Activated naive CD4-positive, alpha-beta T cell treated with anti-CD3 and anti-CD28 coated beads, Interleukin-2, amount 50 U/mL, for 16 hours (primary cell): ENCODE data around the gene SUMO1.
"Not testable (repeated sequence)": the region's sequence is repeated elsewhere in the genome, so short reads cannot be mapped to it uniquely, and the experiment has no call there.

Experiments used
- DNase-seq: peaks from one replicate; pipeline ENCODE4 v3.0.0-alpha.2; 2020

Gene SUMO1

GRCh38 chr2:202238234-202239197, at the start of gene SUMO1:
TSS of gene SUMO1 (minus strand) at chr2:202238597. CDS start at chr2:202238451, 146 bp downstream.
- peak; percentile 93 for DNase-seq

- no peak for DNase-seq
Observed at GRCh38 chr2:202286595-202286994, 48.2 kb upstream of the SUMO1 start.

GRCh38 chr2:202278944-202279343, 40.5 kb upstream of the SUMO1 start:
- DNase-seq: no peak

- no peak for DNase-seq
Observed at GRCh38 chr2:202278036-202278760, 39.8 kb upstream of the SUMO1 start.

GRCh38 chr2:202276078-202276720, 37.8 kb upstream of the SUMO1 start:
- not testable (repeated sequence) for DNase-seq

- no peak for DNase-seq
Observed at GRCh38 chr2:202270487-202270886, 32.1 kb upstream of the SUMO1 start.

- no peak for DNase-seq
Observed at GRCh38 chr2:202269585-202269984, 31.2 kb upstream of the SUMO1 start.

GRCh38 chr2:202267495-202267894, 29.1 kb upstream of the SUMO1 start:
- DNase-seq: no peak

GRCh38 chr2:202265467-202266277, 27.3 kb upstream of the SUMO1 start, which contains the start of gene NOP58:
TSS of gene NOP58 (plus strand) at chr2:202265763. CDS start at chr2:202265942, 179 bp downstream.
- DNase-seq: peak; percentile 89

- no peak for DNase-seq
Observed at GRCh38 chr2:202261531-202261930, 23.1 kb upstream of the SUMO1 start.

- no peak for DNase-seq
Observed at GRCh38 chr2:202251494-202251893, 13.1 kb upstream of the SUMO1 start.

- DNase-seq: no peak
Observed at GRCh38 chr2:202249521-202250253, 11.3 kb upstream of the SUMO1 start.

- not testable (repeated sequence) for DNase-seq
Observed at GRCh38 chr2:202247710-202248109, 9.3 kb upstream of the SUMO1 start.

- peak; percentile 11 for DNase-seq
Observed at GRCh38 chr2:202237787-202238233, 587 bp downstream of the SUMO1 start.

- no peak for DNase-seq
Observed at GRCh38 chr2:202221873-202222272, 16.5 kb downstream of the SUMO1 start.

- no peak for DNase-seq
Observed at GRCh38 chr2:202215179-202215578, 23.2 kb downstream of the SUMO1 start.

- no peak for DNase-seq
Observed at GRCh38 chr2:202208526-202208925, 29.9 kb downstream of the SUMO1 start.

- DNase-seq: no peak
Observed at GRCh38 chr2:202204855-202205254, 33.5 kb downstream of the SUMO1 start.

- DNase-seq: no peak
Observed at GRCh38 chr2:202203348-202203747, 35.0 kb downstream of the SUMO1 start.

- DNase-seq: no peak
Observed at GRCh38 chr2:202201220-202202160, 36.9 kb downstream of the SUMO1 start.
